ENCODE results near the gene RFX2.
"Not testable (repeated sequence)": the region's sequence is repeated elsewhere in the genome, so short reads cannot be mapped to it uniquely, and the experiment has no call there.

The RFX2 gene

DNA sequence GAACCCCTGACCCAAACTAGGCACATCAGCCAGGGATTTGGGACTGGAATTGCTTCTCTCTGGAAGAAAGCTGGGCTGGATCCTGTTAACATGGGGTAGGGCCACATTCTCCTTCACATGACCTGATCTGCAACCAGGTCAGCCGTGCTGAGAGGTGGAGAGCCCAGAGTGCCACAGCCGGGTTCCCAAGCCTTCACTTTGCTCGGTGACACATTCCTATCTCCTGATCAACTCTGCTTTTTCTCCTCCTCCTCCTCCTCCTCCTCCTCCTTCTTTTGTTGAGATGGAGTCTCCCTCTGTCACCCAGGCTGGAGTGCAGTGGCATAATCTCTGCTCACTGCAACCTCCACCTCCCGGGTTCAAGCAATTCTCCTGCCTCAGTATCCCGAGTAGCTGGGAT is 124.5 kb downstream of the RFX2 start:
- DNase-seq = not testable (repeated sequence)

DNA sequence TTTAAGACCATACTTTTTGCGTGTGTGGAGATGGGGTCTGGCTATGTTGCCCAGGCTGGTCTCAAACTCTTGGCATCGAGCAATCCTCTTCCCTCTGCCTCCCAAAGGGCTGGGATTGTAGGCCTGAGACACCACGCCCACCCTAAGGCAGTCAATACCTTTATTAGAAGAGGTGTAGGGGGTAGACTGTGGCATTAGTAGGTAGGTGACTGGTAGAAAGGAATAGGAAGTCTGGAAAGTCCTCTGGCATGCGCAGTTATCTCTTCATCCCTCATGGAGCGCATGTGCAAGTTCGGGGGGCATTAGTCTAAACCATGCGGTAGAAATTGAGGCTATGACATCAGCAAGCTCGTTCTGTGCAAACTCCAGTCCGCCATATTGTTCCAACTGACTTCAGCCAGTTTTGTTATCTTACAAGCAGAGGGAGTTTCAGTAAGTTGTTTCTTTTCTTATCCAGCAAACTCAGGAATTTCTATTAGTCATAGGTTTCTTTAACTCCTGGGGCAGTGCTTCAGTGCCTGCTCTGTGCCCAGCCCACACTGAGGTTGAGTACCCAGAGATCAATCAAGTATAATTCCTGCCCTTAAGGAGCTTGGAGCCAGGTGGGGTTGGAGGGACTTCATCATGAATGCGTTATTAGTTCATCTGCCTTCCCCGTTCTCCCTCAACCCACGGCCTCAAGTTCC is 125.1 kb downstream of the RFX2 start:
- no peak for DNase-seq

DNA sequence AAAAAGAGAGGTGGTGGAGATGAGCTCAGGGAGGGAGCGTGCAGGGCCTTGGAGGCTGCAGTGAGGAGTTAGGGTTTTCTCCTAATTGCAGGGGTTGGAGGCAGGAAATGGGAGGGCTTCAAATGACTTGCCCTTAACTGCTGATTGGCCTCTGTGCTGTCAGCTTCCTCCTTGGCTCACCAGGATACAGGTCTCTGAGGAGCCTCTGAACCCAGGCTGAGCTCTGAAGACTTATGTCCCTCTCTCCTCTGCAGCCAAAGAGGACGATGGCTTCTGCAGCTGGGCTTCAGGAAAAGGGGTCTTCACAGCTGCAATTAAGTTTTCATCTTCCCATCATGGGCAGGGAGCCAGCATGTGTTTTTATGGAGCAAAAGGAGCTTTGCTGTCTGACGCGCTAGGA is 125.7 kb downstream of the RFX2 start:
- DNase-seq = no peak

DNA sequence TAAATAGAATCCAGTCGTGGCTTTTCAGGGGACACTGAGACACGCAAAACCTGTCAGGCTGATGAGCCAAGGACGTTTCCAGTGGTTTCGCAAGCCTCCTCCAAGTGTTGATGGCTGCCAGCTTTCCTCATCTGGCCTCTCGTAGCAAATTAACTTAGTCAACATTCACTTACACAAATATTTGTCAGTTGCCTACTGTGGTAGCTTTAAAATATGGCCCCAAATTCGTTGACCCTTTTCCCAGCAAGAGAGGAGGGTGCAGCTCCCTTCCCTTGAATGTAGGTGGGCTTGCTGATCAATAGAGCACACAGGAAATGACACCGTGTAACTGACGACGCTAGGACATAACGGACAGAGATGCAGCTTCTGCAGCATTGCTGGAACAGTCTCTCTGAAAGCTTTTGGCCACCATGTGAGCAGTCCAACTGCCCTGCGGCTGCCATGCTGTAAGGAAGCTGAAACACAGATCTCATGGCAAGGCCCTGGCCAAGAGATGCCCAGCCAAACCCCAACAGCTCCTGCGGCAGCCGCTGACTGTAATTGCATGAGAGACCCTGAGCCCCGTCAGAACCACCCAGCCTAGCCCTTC is 126.8 kb downstream of the RFX2 start:
- DNase-seq = no peak

DNA sequence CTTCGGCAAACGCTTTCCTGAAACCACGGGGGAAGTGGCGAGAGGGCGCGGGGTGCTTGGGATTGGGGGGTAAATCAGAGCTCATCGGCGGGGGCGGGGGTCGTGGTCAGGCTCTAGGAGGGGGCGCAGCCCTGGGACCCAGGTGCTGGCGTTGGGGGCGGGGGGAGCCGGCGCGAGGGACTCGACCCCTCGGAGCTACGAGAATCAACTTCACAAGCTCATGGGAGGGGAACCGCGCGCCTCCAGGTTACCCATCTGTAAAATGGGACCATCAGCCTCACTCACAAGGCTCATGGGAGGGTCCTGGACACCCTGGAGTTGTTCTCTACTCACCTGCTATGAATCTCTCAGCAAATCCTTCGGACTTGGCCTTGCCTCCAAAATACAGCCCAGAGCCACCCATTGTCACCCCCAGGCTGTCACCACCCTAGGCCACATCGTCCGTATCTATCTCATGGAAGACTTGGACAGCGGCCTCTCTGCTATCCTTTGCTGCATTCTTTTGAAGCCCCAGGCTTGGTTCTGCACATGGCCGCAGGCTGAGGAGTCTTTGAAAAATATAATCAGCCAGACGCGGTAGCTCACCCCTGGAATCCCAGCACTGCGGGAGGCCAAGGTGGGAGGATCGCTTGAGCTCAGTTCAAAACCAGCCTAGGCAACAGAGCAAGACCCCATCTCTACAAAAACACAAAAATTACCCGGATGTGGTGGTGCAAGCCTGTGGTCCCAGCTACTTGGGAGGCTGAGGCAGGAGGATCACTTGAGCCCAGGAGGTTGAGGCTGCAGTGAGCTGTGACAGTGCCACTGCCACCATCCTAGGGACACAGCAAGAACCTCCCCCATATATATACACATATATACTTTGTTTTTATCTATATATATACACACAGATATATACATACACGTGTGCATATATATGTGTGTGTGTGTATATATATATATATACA is 131.4 kb downstream of the RFX2 start:
- no peak for DNase-seq

DNA sequence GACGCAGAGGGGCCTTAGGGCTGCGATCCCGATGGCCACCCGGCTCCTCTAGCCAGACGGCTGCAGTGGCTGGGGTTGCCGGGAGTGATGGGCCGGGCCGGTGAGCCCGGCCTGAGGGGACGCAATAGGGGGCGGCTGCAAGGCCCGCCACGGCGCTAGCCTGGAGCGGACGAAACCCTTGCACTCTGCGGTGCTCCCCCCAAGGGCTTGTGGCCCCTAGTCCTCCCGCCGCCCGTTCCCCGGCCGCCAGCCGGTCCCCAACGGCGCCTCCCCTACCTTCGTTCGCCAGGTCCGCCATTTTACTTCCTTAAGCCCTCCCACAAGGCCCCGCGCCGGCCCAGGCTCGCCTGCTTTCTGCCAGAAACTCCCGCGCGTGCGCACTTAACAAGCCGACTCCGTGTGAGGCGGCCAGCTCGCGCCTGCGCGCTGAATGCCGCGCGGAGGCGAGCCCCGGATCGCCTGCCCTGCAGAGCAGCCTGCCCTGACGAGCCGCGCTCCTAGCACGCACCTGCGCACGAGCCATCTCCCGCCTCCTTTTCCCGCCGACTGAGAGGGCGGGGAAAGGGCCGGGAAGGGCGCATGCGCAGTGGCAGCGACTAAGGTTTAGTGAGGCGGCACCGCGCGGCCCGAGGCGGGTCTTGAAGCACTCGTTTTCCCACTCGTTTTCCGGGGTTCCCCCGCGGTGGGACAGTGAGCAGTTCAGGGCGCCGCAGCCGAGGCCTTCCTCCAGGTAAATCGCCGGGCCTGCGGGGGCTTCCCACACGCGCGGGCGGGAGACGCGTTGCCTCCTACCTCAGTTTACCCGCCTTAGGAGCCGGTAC is 132.3 kb downstream of the RFX2 start, which contains the start of gene RANBP3:
Gene RANBP3 (minus strand): TSS at position 356 of the 821 bp plus-strand sequence. CDS start 58 bp downstream, at position 298.
- DNase-seq = peak; percentile 99

DNA sequence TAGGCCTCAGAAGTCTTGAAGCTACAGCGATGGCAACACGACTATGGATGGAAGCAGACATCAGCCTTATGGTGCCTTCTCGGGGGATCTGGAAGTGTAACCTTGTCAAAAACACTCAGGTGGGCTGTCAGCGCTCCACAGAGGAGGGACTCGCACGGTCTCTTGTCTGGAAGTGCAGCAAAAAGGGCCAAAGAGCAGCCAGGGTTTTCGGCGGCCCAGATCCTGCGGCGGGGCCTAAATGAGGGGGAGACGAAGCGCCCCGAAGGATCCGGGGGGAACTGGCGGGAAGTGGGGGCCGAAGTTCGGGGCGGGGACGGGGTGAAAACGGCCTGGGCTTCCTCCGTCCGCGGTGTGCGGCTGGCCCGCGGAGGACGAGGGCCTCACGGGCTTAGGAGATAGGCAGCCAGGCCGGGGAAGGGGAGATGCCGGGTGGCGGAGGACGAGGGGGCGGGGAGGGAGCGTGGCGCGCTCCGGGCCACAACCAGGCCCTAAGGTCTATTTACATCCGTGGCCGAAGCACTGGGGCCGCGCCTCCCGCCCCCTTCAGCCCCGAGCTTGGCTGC is 133.0 kb downstream of the RFX2 start:
- DNase-seq = no peak

DNA sequence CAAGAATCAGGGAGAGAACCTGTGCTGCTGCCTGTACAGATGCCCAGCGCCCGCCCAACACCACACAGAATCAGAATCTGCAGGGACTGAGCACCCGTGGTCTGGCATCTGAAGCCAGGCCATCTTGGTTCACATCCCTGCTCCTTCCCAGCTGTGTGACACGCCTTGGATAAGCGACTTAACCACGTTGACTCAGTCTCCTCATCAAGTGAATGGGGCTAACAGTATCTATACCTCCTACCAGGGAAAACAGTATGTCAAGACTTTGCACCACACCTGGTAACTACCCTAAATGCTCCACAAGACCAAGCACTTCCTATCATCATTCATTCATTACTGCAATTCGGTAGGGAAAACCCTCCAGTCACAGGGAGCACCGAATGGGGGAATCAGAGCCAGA is 133.5 kb downstream of the RFX2 start:
- DNase-seq = no peak

DNA sequence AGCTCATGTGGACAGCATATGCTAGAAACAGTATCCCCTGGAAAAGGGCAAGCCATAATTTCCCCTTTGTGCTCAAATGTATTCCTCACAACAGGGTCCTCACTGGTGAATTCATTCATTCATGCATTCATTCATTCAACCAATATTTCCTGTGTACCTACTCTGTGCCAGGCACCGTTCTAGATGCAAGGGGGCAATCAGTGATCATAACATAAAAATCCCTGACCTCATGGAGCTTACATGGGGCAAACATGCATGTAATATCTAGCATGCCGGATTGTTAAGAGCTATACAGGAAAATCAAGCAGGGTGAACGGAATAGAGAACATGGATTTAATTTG is 134.9 kb downstream of the RFX2 start:
- DNase-seq = no peak

DNA sequence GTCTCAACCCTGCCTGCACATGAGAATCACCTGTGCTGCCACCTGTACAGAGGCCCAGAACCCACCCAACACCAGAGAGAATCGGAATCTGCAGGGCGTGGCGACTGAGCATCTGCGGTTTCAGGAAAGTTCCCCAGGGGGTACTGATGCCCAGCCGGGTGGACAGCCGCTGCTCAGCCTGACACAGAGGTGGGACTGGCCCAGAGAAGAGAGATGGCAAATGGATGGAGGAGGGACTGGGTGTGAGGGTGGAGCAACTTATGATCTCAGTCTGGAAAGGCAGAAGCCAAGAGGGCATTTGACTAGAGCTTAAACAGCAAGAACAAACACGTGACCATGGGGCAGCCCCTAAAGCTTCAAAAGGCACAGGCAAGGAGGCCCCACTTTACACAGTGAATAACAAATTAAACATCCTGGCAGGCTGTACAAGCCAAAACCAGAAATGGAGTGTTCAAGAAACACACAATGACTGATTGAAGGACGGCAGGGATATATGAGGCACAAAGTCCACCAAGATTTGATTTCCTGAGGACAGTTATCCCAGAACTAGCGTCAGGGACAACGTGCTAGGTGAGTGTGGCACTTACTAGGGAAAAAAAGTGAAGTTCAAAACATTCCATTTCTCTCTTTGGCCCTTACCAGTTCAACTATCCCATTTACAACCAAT is 135.4 kb downstream of the RFX2 start:
- no peak for DNase-seq

DNA sequence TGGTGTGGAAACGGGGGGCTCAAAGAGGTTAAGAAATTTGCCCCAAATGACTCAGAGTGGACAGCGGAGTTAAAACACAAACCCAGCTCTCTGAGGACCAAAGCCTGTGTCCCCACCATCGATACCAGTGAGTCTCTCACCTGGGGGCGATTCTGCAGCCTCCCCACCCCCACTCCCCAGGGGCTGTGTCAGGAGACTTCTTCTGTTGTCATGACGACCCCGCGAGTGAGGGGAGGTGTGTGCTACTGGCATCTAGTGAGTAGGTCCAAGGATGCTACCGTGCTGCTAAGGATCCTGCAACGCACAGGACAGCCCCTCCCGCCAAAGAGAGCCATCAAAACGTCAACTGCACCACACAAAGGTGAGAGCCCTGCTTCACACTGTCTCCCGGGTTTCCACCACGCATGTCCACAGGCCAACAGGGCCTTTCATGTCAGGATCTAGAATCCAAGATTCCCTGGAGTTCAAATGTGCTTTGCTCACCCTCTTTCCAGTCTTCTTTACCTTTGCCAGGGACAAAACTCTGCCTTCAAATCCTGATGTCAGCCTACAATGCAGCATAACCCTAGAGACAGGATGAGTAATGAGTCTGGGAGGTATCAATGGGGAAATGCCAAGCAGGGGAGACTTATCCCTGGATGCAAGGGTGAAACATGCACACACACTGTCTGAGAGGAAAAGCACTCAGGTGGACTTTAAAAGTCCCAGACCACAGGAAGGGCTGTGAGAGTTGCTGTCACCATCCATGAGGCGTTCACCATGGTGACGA is 136.2 kb downstream of the RFX2 start:
- DNase-seq = no peak

DNA sequence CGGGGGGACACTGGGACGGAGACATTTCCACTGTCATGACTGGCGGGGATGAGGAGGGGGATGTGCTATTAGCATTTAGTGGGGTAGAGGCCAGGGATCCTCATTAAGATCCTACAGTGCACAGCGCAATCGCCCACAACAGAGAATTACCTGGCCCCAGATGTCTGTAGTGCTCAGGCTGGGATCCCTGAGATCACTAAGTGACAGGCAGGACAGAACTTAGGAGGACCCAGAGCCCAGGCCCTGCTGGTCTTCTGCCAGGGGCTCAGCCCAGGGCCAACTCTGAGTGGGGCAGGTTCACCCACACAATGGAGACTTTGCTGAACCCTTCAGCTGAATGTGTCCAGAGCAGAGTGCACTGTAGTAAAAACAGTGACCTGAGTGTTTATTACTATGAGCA is 136.9 kb downstream of the RFX2 start:
- DNase-seq = no peak

DNA sequence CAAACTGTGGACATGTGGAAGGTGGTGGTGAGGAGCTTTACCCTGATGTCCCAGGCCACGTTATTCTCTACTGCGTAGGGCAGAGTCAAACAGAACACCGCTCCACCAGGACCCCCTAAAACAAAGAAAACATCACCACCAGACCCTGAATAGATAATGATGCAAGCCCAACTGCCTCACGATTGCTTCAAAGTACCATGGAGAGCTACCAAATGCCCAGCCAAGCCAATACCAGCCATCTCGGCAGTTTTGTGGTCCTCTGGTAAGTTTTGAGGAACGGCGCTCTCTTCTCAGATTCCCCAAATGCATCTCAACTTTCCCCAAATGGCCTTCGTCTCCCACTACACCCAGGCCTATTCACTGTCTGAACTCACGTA is 138.0 kb downstream of the RFX2 start:
- no peak for DNase-seq

DNA sequence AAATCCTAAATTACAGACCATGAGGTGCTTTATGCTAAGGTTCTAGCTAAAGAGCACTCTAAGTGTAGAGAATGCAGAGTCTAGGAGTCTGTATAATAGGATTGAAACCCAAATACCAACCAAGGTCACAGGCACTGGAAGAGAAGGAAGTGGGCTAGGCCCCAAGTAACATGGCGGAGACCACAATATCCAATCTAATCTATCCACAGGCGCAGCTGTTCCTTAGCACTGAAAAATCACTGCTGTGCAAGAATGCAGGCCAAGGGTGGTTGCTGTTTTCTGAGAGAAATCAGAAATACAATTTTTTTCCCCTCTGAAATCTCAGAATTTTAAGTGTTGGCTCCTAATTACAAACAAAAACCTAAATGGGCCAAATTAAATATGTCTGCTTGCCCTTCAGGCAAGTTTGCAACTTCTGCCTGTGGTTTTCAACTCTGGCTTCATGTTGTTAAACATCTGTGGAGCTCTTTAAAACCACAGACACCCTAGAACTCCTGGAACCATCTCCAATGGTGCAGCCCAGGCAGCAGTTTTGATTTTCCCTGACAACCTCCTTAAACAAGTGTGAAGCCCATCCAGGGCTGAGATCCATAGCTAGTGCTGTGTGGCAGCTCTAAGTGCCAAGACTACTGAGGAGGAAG is 138.5 kb downstream of the RFX2 start:
- DNase-seq = no peak

DNA sequence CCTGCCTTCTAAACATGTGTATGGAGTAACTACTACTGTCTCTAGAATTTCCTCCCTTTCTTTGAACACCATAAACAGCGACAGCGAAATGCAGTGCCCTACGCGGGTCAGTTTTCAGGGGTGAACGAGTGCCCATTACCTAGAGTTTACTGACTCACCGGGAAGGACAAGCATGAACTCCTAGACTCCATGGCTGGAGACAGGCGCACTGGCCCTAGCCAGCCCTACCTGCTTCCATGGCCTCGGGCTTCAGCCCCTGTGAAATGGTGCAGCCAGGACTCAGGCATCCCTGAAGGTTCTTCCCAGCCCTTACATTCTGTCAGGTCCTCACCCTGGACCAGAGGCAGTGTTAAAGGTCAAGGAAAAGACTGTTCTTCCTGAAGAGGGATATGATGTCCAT is 140.8 kb downstream of the RFX2 start:
- no peak for DNase-seq

DNA sequence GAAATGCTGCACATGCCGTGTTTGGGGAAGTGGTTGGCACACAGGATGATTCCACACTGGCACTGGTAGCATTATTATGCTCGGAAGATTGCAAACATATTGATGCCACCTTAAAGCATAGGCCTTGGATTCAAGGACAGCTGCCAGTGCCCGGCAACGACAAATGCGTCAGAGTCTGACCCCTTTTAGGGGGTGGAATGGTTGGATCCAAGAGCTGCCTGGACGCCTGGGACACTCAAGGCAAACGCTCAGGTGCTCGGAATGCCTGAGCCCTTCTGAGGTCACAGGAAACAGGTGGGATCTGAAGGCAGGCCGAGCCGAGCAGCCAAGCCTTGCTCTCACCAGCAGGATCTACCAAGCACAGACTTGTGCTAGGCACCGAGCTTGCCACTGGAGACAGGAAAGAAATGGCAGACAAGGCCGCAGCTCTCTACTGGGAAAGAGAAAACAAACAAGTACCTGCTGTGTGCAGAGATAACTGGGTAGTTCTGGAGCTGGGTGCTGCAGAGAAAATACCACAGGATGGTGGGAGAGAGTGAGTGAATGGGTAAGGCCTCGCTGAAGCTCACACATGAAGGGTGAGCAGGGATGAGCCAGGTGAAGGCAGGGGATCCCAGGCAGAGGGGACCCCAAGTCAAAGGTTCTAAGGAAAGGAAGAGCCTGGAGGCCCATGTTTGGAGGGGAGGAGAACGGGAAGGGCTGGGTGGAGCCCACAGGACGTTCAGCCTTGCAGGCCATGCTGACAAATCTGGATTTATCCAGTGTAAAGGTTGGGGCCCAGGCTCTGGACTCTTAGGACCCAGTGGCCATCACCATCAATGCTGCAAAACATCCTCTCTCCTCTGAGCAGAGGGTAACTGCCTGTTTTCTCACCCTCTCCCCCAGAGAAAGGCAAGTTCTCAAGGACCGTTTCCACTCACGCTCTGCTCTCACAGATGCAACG is 141.6 kb downstream of the RFX2 start:
- DNase-seq = no peak

DNA sequence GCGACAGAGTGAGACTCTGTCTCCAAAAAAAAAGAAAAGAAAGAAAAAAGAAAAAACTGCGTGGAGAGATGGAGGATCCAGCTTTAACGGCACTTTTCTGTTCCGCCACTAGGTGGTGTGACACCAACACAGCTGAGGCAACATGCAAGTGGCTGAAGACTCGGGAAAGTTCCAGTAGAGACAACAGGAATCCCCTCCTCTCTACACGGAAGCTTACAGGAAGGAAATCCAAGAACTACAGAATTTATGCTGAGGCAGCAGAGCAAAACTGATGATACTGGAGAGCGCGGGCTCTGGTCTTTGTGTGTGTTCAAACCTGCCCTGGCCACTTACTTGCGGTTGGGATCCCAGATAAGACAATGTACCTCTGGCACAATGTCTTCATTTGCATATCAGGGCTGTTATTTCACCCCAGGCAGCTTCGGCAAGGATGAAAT is 142.3 kb downstream of the RFX2 start:
- peak; percentile 73 for DNase-seq

DNA sequence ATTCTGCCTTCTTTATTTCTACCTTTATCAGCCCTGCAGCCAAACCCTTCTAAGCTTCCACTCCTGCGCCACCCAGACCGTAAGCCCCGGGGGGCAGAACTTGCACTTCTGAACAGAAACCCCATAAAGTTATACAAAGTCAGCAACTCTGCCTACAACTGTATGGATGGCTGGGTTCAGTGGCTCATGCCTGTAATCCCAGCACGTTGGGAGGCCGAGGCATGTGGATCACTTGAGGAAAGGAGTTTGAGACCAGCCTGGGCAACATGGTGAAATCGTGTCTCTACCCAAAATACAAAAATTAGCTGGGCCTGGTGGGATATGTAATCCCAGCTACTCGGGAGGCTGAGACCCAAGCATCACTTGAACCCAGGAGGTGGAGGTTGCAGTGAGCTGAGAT is 142.7 kb downstream of the RFX2 start:
- no peak for DNase-seq

DNA sequence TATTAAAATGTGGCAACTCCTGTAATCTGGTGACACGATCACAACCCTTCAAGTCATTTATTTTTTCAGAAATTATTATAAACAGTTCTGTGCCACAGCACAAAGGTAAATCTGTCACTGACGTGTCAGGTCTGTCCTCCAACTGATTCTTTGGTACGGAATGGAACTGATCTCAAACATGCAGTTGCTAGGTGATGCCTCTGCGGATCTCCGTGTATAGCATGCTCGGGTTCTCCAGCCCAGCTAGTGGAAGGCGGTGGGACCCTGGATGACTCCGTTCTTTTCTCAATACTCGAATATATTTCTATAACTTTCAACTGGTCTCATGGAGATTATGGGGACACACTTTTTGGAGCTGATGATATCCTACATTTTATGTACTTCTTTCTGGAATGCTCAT is 143.4 kb downstream of the RFX2 start:
- no peak for DNase-seq

DNA sequence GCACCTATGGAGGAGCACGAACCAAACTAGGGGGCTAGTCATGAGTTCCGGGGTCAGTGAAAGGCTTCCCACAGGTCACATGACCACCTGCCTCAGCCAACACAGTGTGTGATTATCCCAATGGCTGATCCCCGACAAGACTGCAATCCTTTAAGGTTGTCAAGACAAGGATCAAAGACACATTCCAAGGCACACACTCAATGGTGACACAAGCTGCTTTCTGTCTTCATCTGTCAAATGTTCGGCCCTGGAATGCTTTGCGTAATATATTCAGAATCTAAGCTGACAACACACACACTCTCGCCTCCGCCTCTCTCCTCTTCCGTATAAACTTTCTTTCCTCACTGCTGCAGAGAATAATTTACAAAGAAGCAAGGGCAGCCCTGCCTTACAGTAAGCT is 144.1 kb downstream of the RFX2 start:
- DNase-seq = peak; percentile 86

Data from HCEC 1CT (cell line).